ENCODE data around the gene TMEM144.

TMEM144 gene

GRCh38 chr4:158162631-158163030 is 47.7 kb upstream of the TMEM144 start:
- H3K36me3 ChIP-seq (ENCODE audit: control insufficient read depth in 2 of 2, insufficient read depth in 1 of 2, low read length in 2 of 2), result no peaks in the 10 kb centered on the region
- CTCF ChIA-PET, result interaction anchor here (0.7 to 1.0 kb wide), 3 partner anchors 9 to 64 kb away, joined by 3 to 4 read pairs (median 3); no protein-coding TSS in a partner anchor
- no peak overlapping the region for H3K4me3 ChIP-seq (ENCODE audit: low read depth, low read length)
- no peak for TF ChIP-seq ZNF138 (tag by site-specific recombination; IDR thresholded peaks at IDR 0.05; ENCODE audit: borderline replicate concordance)
- no peak for TF ChIP-seq SALL2 (tag by site-specific recombination; IDR thresholded peaks at IDR 0.05; ENCODE audit: borderline replicate concordance)
- TF ChIP-seq KLF9 (tag by site-specific recombination; IDR thresholded peaks at IDR 0.05; ENCODE audit: low read depth), result no peak
- TF ChIP-seq ZNF514 (tag by site-specific recombination; IDR thresholded peaks at IDR 0.05), result no peak
- no peak for TF ChIP-seq ZBTB21 (tag by site-specific recombination; IDR thresholded peaks at IDR 0.05)
- no peak for TF ChIP-seq PRDM6 (tag by site-specific recombination; IDR thresholded peaks at IDR 0.05)
- no peak for TF ChIP-seq FEZF1 (tag by site-specific recombination; IDR thresholded peaks at IDR 0.05)
- no peak for TF ChIP-seq ZNF202 (tag by site-specific recombination; IDR thresholded peaks at IDR 0.05; ENCODE audit: borderline replicate concordance)
- no peak for TF ChIP-seq ZSCAN18 (tag by site-specific recombination; IDR thresholded peaks at IDR 0.05)
- TF ChIP-seq ZNF518A (tag by site-specific recombination; conservative IDR thresholded peaks at IDR 0.05; ENCODE audit: low read depth), result no peak
- no peak for TF ChIP-seq ZNF114 (tag by site-specific recombination; IDR thresholded peaks at IDR 0.05)
- no peak for TF ChIP-seq ZNF133 (tag by site-specific recombination; IDR thresholded peaks at IDR 0.05)
- TF ChIP-seq ZNF366 (tag by site-specific recombination; conservative IDR thresholded peaks at IDR 0.05), result no peak
- no peak for TF ChIP-seq KLF10 (tag by site-specific recombination; IDR thresholded peaks at IDR 0.05)
- no peak for TF ChIP-seq SCRT1 (tag by site-specific recombination; IDR thresholded peaks at IDR 0.05; ENCODE audit: borderline replicate concordance)
- H3K27ac ChIP-seq (ENCODE audit: extremely low read depth, low read depth, low read length), result no peak overlapping the region
- POLR2A ChIA-PET, result no interaction called here
- no peaks in the 10 kb centered on the region for H3K4me1 ChIP-seq (ENCODE audit: control insufficient read depth, insufficient read depth, low read length)
- no peaks in the 10 kb centered on the region for H3K9me3 ChIP-seq (ENCODE audit: control insufficient read depth, insufficient read depth, low read depth, low read length)

- Histone ChIP-seq H3K4me3 (ENCODE audit: low read depth, low read length) (no peak overlapping the region), H3K36me3 (ENCODE audit: control insufficient read depth in 2 of 2, insufficient read depth in 1 of 2, low read length in 2 of 2) (no peaks in the 10 kb centered on the region), H3K27ac (ENCODE audit: extremely low read depth, low read depth, low read length) (no peak overlapping the region), H3K4me1 (ENCODE audit: control insufficient read depth, insufficient read depth, low read length) (no peaks in the 10 kb centered on the region), H3K9me3 (ENCODE audit: control insufficient read depth, insufficient read depth, low read depth, low read length) (no peaks in the 10 kb centered on the region)
- ChIA-PET POLR2A (no interaction called here), CTCF (interaction anchor here (0.6 to 1.0 kb wide), 4 partner anchors 8 to 945 kb away, joined by 3 to 4 read pairs (median 4); no protein-coding TSS in a partner anchor)
- TF ChIP-seq ZNF184 (tag by site-specific recombination; IDR thresholded peaks at IDR 0.05) (no peak), ZSCAN4 (tag by site-specific recombination; IDR thresholded peaks at IDR 0.05) (no peak), ZBTB49 (tag by site-specific recombination; IDR thresholded peaks at IDR 0.05; ENCODE audit: low read depth) (no peak), ZNF596 (tag by site-specific recombination; IDR thresholded peaks at IDR 0.05) (no peak), KLF17 (tag by site-specific recombination; IDR thresholded peaks at IDR 0.05) (no peak), ZNF121 (tag by site-specific recombination; IDR thresholded peaks at IDR 0.05) (no peak)
These were observed 46.1 kb upstream of the TMEM144 start for GRCh38 chr4:158163941-158164767.
